Measurements from ENCODE around the gene AIMP2. TPM values are rescaled to one million over a fixed set of nuclear protein-coding genes. Genes with fewer than 3 reads are reported as not detected.
"Not testable (repeated sequence)": the region's sequence is repeated elsewhere in the genome, so short reads cannot be mapped to it uniquely, and the experiment has no call there.

The AIMP2 gene
- 100 to 1,000 TPM in 1 of 4 donors, 10 to 100 TPM in 3; 13.2 to 103 (median 59.0) TPM for total RNA-seq

GRCh38 chr7:6008668-6009611 is at the start of gene AIMP2, which contains the start of gene PMS2:
Gene AIMP2, plus strand, starts transcription at chr7:6009272. Its CDS starts 92 bp downstream, at chr7:6009364.
Gene PMS2, minus strand, starts transcription at chr7:6009049. Its CDS starts 30 bp downstream, at chr7:6009019.
- peak in 3 of 6 experiments; percentile 26 to 33 (median 26) for TF ChIP-seq CTCF (IDR thresholded peaks at IDR 0.05)
- peak; percentile 79 to 80 for TF ChIP-seq POLR2A (IDR thresholded peaks at IDR 0.05)
- Histone ChIP-seq H3K9me3 (no peaks in the 10 kb centered on the region), H3K27me3 (no peaks in the 10 kb centered on the region), H3K36me3 (no peaks in the 10 kb centered on the region), H3K4me1 (peaks cover 0 to 27% (median 3%) of the 10 kb centered on the region in 4 donors), H3K27ac (peak within 1 kb of the TSS; percentile 80 to 98 (median 92)), H3K4me3 (peak within 1 kb of the TSS; percentile 55 to 81 (median 73))
- peak; percentile 97 to 99 (median 98) for DNase-seq

GRCh38 chr7:5963205-5963604 is 45.9 kb upstream of the AIMP2 start:
- not testable (repeated sequence) for H3K36me3 ChIP-seq, H3K4me1 ChIP-seq, DNase-seq, H3K4me3 ChIP-seq, H3K9me3 ChIP-seq, H3K27me3 ChIP-seq, H3K27ac ChIP-seq

GRCh38 chr7:5963810-5964209 is 45.3 kb upstream of the AIMP2 start:
- not testable (repeated sequence) for H3K4me1 ChIP-seq, H3K36me3 ChIP-seq, H3K27ac ChIP-seq

GRCh38 chr7:5970347-5970911 is 38.6 kb upstream of the AIMP2 start, which contains the start of gene RSPH10B:
Gene RSPH10B, minus strand, starts transcription at chr7:5970689. Its CDS starts 3,573 bp downstream, at chr7:5967116.
- not testable (repeated sequence) for H3K4me1 ChIP-seq, H3K9me3 ChIP-seq, H3K27me3 ChIP-seq, H3K27ac ChIP-seq, H3K36me3 ChIP-seq, H3K4me3 ChIP-seq, DNase-seq

More at GRCh38 chr7:5963810-5964209, 45.3 kb upstream of the AIMP2 start:
- H3K27me3 ChIP-seq, DNase-seq, H3K9me3 ChIP-seq, H3K4me3 ChIP-seq: not testable (repeated sequence)

GRCh38 chr7:5973580-5973979 is 35.5 kb upstream of the AIMP2 start:
- H3K4me3 ChIP-seq, H3K4me1 ChIP-seq, H3K27ac ChIP-seq, DNase-seq, H3K9me3 ChIP-seq, H3K27me3 ChIP-seq: not testable (repeated sequence)
- peaks cover 0 to 14% (median 0%) of the 10 kb centered on the region in 3 donors for H3K36me3 ChIP-seq

GRCh38 chr7:5979680-5980314 is 29.3 kb upstream of the AIMP2 start:
- H3K4me3 ChIP-seq, H3K27me3 ChIP-seq, H3K4me1 ChIP-seq, H3K9me3 ChIP-seq, H3K27ac ChIP-seq, DNase-seq: not testable (repeated sequence)
- peaks cover 0 to 14% (median 0%) of the 10 kb centered on the region in 3 donors for H3K36me3 ChIP-seq

- not testable (repeated sequence) for H3K9me3 ChIP-seq, H3K4me1 ChIP-seq, H3K4me3 ChIP-seq, H3K27me3 ChIP-seq, H3K27ac ChIP-seq, DNase-seq
- peaks cover 0 to 48% (median 0%) of the 10 kb centered on the region in 3 donors for H3K36me3 ChIP-seq
Measured at GRCh38 chr7:5987061-5987460, 22.0 kb upstream of the AIMP2 start.

GRCh38 chr7:5997210-5997808 is 11.8 kb upstream of the AIMP2 start:
- TF ChIP-seq CTCF (IDR thresholded peaks at IDR 0.05) (peak; percentile 20 to 73 (median 60)), POLR2A (IDR thresholded peaks at IDR 0.05) (no peak)
- DNase-seq: peak in 2 of 3 donors; percentile 38 to 77
- no peak overlapping the region for H3K4me3 ChIP-seq
- peaks cover 0 to 75% (median 0%) of the 10 kb centered on the region in 3 donors for H3K36me3 ChIP-seq
- H3K4me1 ChIP-seq: no peaks in the 10 kb centered on the region
- no peaks in the 10 kb centered on the region for H3K9me3 ChIP-seq
- no peak overlapping the region for H3K27ac ChIP-seq
- no peaks in the 10 kb centered on the region for H3K27me3 ChIP-seq

Data from Peyer's patch (tissue), 4 donors.